ENCODE results near the gene ZNF22. TPM values are rescaled to one million over a fixed set of nuclear protein-coding genes. Genes with fewer than 3 reads are reported as not detected.

ZNF22 gene
- polyA plus RNA-seq, 3 donors: 16.0 to 34.4 (median 25.4) TPM

- 56 to 72% (median 66%) methylated on average over 1 of the region's 1 CpG for WGBS, 3 donors
- H3K27ac ChIP-seq (ENCODE audit: low read depth, low read length): no peak overlapping the region
Observed at GRCh38 chr10:45052700-45053099, 52.0 kb downstream of the ZNF22 start.

- 76 to 87% (median 77%) methylated on average over 1 of the region's 1 CpG for WGBS, 3 donors
- no peak overlapping the region for H3K27ac ChIP-seq (ENCODE audit: low read depth, low read length)
Observed at GRCh38 chr10:45053569-45054100, 52.9 kb downstream of the ZNF22 start.

Other genes starting within 250 kb of the ZNF22 start
- 1 to 10 TPM in 1 of 3 donors, under 1 TPM in 1, not detected in 1; 0.03 to 2.5 TPM for gene TMEM72, start 89.6 kb upstream of the ZNF22 start, polyA plus RNA-seq
- 10 to 100 TPM; 32.7 to 74.0 (median 58.3) TPM for gene RASSF4, start 41.1 kb upstream of the ZNF22 start, polyA plus RNA-seq
- 1,000 to 10,000 TPM in 1 of 3 donors, 100 to 1,000 TPM in 2; 190 to 1,305 (median 268) TPM for gene DEPP1, start 22.1 kb upstream of the ZNF22 start, polyA plus RNA-seq